Measurements from ENCODE around the gene POLR3GL. TPM values are rescaled to one million over a fixed set of nuclear protein-coding genes. Genes with fewer than 3 reads are reported as not detected.
A peak's percentile ranks its signal among the peaks of the same experiment; 100 is the strongest.

POLR3GL gene
- polyA plus RNA-seq, 1 donor (not counting 4 experiments of a cell fraction or from before 2014, with no cell fraction given) = 14.0 TPM

- peak overlapping the region; percentile 8 for H3K4me2 ChIP-seq (ENCODE audit: control insufficient read depth, extremely low read depth, insufficient read depth, low read depth, low read length)
- no peaks in the 10 kb centered on the region for H4K20me1 ChIP-seq (ENCODE audit: control insufficient read depth, extremely low read depth, insufficient read depth, low read length)
- FAIRE-seq = peak; percentile 80
- no peak overlapping the region for H3K9ac ChIP-seq (ENCODE audit: control insufficient read depth, extremely low read depth, insufficient read depth, low read length)
- H3K27ac ChIP-seq (ENCODE audit: control insufficient read depth, insufficient read depth, low read length) = no peak overlapping the region
- H3K27me3 ChIP-seq (ENCODE audit: control insufficient read depth, extremely low read depth, insufficient read depth, low read length) = peaks cover 9% of the 10 kb centered on the region
- no peaks in the 10 kb centered on the region for H3K9me3 ChIP-seq (ENCODE audit: control insufficient read depth, low read depth, low read length)
- H3K9me1 ChIP-seq (ENCODE audit: control insufficient read depth, extremely low read depth, insufficient read depth, low read length) = no peaks in the 10 kb centered on the region
- dilution Hi-C loops (cut with MboI; ENCODE audit: extremely low pct_ligation_motif_present, low sequenced_read_pairs) = no loop called here
- no peak overlapping the region for H3K4me3 ChIP-seq (ENCODE audit: control insufficient read depth in 2 of 3, extremely low read depth in 1 of 3, insufficient read depth in 2 of 3, low read depth in 1 of 3, low read length in 3 of 3)
- no peaks in the 10 kb centered on the region for H3K79me2 ChIP-seq (ENCODE audit: control insufficient read depth, insufficient read depth, low read length)
- no peak for DNase-seq (ENCODE audit: low read depth, low spot score)
- no peak overlapping the region for H2AFZ ChIP-seq (ENCODE audit: control insufficient read depth, low read length)
- TF ChIP-seq EZH2 (IDR thresholded peaks at IDR 0.05; ENCODE audit: low read length) (no peak), CTCF (optimal IDR thresholded peaks at IDR 0.05 in 1 of 3, IDR thresholded peaks at IDR 0.05 in 1 of 3, conservative IDR thresholded peaks at IDR 0.05 in 1 of 3; ENCODE audit: extremely low read depth in 1 of 3, insufficient read depth in 2 of 3, low read length in 3 of 3) (peak; percentile 46 to 78 (median 60))
- H3K36me3 ChIP-seq (ENCODE audit: control insufficient read depth in 2 of 2, extremely low read depth in 1 of 2, insufficient read depth in 2 of 2, low read length in 2 of 2) = no peaks in the 10 kb centered on the region
- peaks cover 3% of the 10 kb centered on the region for H3K4me1 ChIP-seq (ENCODE audit: control insufficient read depth, extremely low read depth, insufficient read depth, low read length)
Observed at GRCh38 chr1:146012703-146013558, 48.4 kb downstream of the POLR3GL start.

- no peak for FAIRE-seq
- no peaks in the 10 kb centered on the region for H3K79me2 ChIP-seq (ENCODE audit: control insufficient read depth, insufficient read depth, low read length)
- dilution Hi-C loops (cut with MboI; ENCODE audit: extremely low pct_ligation_motif_present, low sequenced_read_pairs) = no loop called here
- H3K4me1 ChIP-seq (ENCODE audit: control insufficient read depth, extremely low read depth, insufficient read depth, low read length) = peaks cover 3% of the 10 kb centered on the region
- H3K36me3 ChIP-seq (ENCODE audit: control insufficient read depth in 2 of 2, extremely low read depth in 1 of 2, insufficient read depth in 2 of 2, low read length in 2 of 2) = no peaks in the 10 kb centered on the region
- TF ChIP-seq CTCF (optimal IDR thresholded peaks at IDR 0.05 in 1 of 3, IDR thresholded peaks at IDR 0.05 in 1 of 3, conservative IDR thresholded peaks at IDR 0.05 in 1 of 3; ENCODE audit: extremely low read depth in 1 of 3, insufficient read depth in 2 of 3, low read length in 3 of 3) (no peak), EZH2 (IDR thresholded peaks at IDR 0.05; ENCODE audit: low read length) (no peak)
- H2AFZ ChIP-seq (ENCODE audit: control insufficient read depth, low read length) = no peak overlapping the region
- no peak overlapping the region for H3K4me3 ChIP-seq (ENCODE audit: control insufficient read depth in 2 of 3, extremely low read depth in 1 of 3, insufficient read depth in 2 of 3, low read depth in 1 of 3, low read length in 3 of 3)
- H3K4me2 ChIP-seq (ENCODE audit: control insufficient read depth, extremely low read depth, insufficient read depth, low read depth, low read length) = no peak overlapping the region
- peaks cover 15% of the 10 kb centered on the region for H3K27me3 ChIP-seq (ENCODE audit: control insufficient read depth, extremely low read depth, insufficient read depth, low read length)
- no peak overlapping the region for H3K27ac ChIP-seq (ENCODE audit: control insufficient read depth, insufficient read depth, low read length)
- no peak overlapping the region for H3K9ac ChIP-seq (ENCODE audit: control insufficient read depth, extremely low read depth, insufficient read depth, low read length)
- H4K20me1 ChIP-seq (ENCODE audit: control insufficient read depth, extremely low read depth, insufficient read depth, low read length) = no peaks in the 10 kb centered on the region
- H3K9me1 ChIP-seq (ENCODE audit: control insufficient read depth, extremely low read depth, insufficient read depth, low read length) = no peaks in the 10 kb centered on the region
- H3K9me3 ChIP-seq (ENCODE audit: control insufficient read depth, low read depth, low read length) = no peaks in the 10 kb centered on the region
- no peak for DNase-seq (ENCODE audit: low read depth, low spot score)
Observed at GRCh38 chr1:146013559-146013922, 49.1 kb downstream of the POLR3GL start.
